Adrenal gland (tissue), 12 donors: Measurements from ENCODE around the gene ADAM19. TPM values are rescaled to one million over a fixed set of nuclear protein-coding genes. Genes with fewer than 3 reads are reported as not detected.

Experiments used
- DNase-seq, 7 donors: peaks; one replicate each; pipeline ENCODE4 v3.0.0-alpha.2; 2019 to 2020
- H3K27ac ChIP-seq, 5 donors: fragments of 200-600 bp; sonication (generic) in 4 of 5; 1 replicate in 3 of 5; 2 replicates in 2 of 5; pipeline versions ENCODE4 v1.5.1 to v1.8.0; 2016 to 2020; ENCODE audit warnings: mild to moderate bottlenecking in 1 of 5
- H3K27me3 ChIP-seq: fragments of 200-600 bp; 2 replicates; pipeline ENCODE4 v1.8.0; 2021
- H3K36me3 ChIP-seq, 2 donors: fragments of 200-600 bp; replicated peaks in 1 of 2; 1 replicate in 1 of 2; 2 replicates in 1 of 2; pipeline versions ENCODE4 v1.5.1 to v1.8.0; 2018 to 2022
- H3K4me1 ChIP-seq, 2 donors: fragments of 200-600 bp; replicated peaks in 1 of 2; 1 replicate in 1 of 2; 2 replicates in 1 of 2; pipeline versions ENCODE4 v1.5.1 to v1.8.0; 2018 to 2021
- H3K4me3 ChIP-seq, 4 donors: fragments of 200-600 bp; sonication (generic) in 3 of 4; one replicate each; pipeline ENCODE4 v1.5.1; 2016 to 2018
- H3K9me3 ChIP-seq, 3 donors: fragments of 200-600 bp; sonication (generic) in 1 of 3; replicated peaks in 1 of 3; 1 replicate in 2 of 3; 2 replicates in 1 of 3; pipeline versions ENCODE4 v1.5.1 to v1.8.0; 2016 to 2021
- CTCF ChIP-seq, 6 experiments: fragments of 450-650 bp in 4 of 6; fragments of 200-600 bp in 2 of 6; sonication (generic) in 1 of 6; IDR thresholded peaks; 1 replicate in 5 of 6; 2 replicates in 1 of 6; pipeline versions ENCODE4 v1.5.1 to v1.8.0; 2016 to 2021; ENCODE audit warnings: antibody characterized with exemption in 6 of 6, mild to moderate bottlenecking in 2 of 6, moderate library complexity in 1 of 6
- POLR2A ChIP-seq, 2 donors: fragments of 450-650 bp; IDR thresholded peaks; one replicate each; pipeline ENCODE4 v1.6.1; 2017; ENCODE audit warnings: antibody characterized with exemption in 2 of 2, mild to moderate bottlenecking in 2 of 2, moderate library complexity in 1 of 2
- WGBS, 4 donors: extraction: QIAGEN DNeasy Blood & Tissue Kit in 2 of 4; methylation state at CpG; one replicate each; pipeline versions ENCODE4 v1.1.5 to v1.1.7; 2013 to 2017; 5-methylcytosine and 5-hydroxymethylcytosine counted together
- intact Hi-C, 2 donors: fragments of 100-400 bp; cut with DNase I; formaldehyde crosslinking; loops; one replicate each; pipeline versions ENCODE4 v1.14.1 to v1.15.0; 2022 to 2023
- polyA plus RNA-seq, 3 donors: library from polyadenylated mRNA; stranded (reverse); fragments of 200-250 nt in 2 of 3; fragments of 350-450 nt in 1 of 3; fragmentation: Illumina TruSeq in 1 of 3; extraction: RNeasy Lipid Tissue Mini Kit (QIAGEN cat#74804) in 1 of 3; gene quantifications; one replicate each; pipeline ENCODE4 v1.2.3, GENCODE V29; 2013 to 2014
- total RNA-seq, 9 donors: library from RNA; depleted of rRNA in 4 of 9; stranded (reverse); fragments of >200 nt in 4 of 9; fragments of 120-200 nt in 1 of 9; fragmentation: NEBNext Ultra II Directional in 1 of 9; extraction: Animal tissue kit (Norgen Biotek cat#: 25700) in 1 of 9; gene quantifications; one replicate each; pipeline versions ENCODE4 v1.1.0 to v1.2.4, GENCODE V29; 2013 to 2023
- donor health status: healthy with polysubstance abuse.
- donor health status: Bipolar disorder and iron deficiency.
- donor health status: DM: yes; HTN: yes; CAD: no.
- donor health status: DM: no; HTN: no; CAD: no.
- donor health status: DM: no; HTN: no; CAD: no.
- donor health status: DM: yes; HTN: yes; CAD: no.

The ADAM19 gene
- total and polyA plus RNA-seq, 12 donors, result 2.2 to 15.1 (median 4.7) TPM

- H3K27ac ChIP-seq, result no peak overlapping the region
- no peak overlapping the region for H3K4me3 ChIP-seq
- intact Hi-C loops, result no loop called here
- no peaks in the 10 kb centered on the region for H3K9me3 ChIP-seq
- peak in 6 of 7 donors; percentile 43 to 66 (median 50) for DNase-seq
- 32 to 46% (median 38%) methylated on average over 4 of the region's 4 CpGs for WGBS, 4 donors
- peaks cover 10% of the 10 kb centered on the region for H3K27me3 ChIP-seq
- peaks cover 5 to 22% of the 10 kb centered on the region in 2 donors for H3K4me1 ChIP-seq
- H3K36me3 ChIP-seq, result no peaks in the 10 kb centered on the region
- TF ChIP-seq POLR2A (IDR thresholded peaks at IDR 0.05), result no peak
- TF ChIP-seq CTCF (IDR thresholded peaks at IDR 0.05), result no peak
Observed at GRCh38 chr5:157464519-157465171, 110.9 kb downstream of the ADAM19 start.

- no peaks in the 10 kb centered on the region for H3K36me3 ChIP-seq
- H3K4me3 ChIP-seq, result no peak overlapping the region
- H3K4me1 ChIP-seq, result peaks cover 5 to 22% of the 10 kb centered on the region in 2 donors
- peaks cover 11% of the 10 kb centered on the region for H3K27me3 ChIP-seq
- no peak overlapping the region for H3K27ac ChIP-seq
- DNase-seq, result peak in 1 of 7 donors; percentile 19
- no peaks in the 10 kb centered on the region for H3K9me3 ChIP-seq
- TF ChIP-seq CTCF (IDR thresholded peaks at IDR 0.05) (no peak), POLR2A (IDR thresholded peaks at IDR 0.05) (no peak)
- 65 to 73% (median 67%) methylated on average over 9 of the region's 9 CpGs for WGBS, 4 donors
- intact Hi-C loops, result no loop called here
Observed at GRCh38 chr5:157463621-157464518, 111.7 kb downstream of the ADAM19 start.

GRCh38 chr5:157463081-157463480, 112.5 kb downstream of the ADAM19 start:
- 80 to 95% (median 92%) methylated on average over 3 to 8 of the region's 8 CpGs for WGBS, 4 donors
- H3K4me3 ChIP-seq, result no peak overlapping the region
- TF ChIP-seq POLR2A (IDR thresholded peaks at IDR 0.05) (no peak), CTCF (IDR thresholded peaks at IDR 0.05) (no peak)
- H3K27ac ChIP-seq, result no peak overlapping the region
- no peaks in the 10 kb centered on the region for H3K36me3 ChIP-seq
- no peak for DNase-seq
- H3K4me1 ChIP-seq, result peaks cover 5 to 22% of the 10 kb centered on the region in 2 donors
- intact Hi-C loops, result no loop called here
- H3K27me3 ChIP-seq, result peaks cover 11% of the 10 kb centered on the region
- no peaks in the 10 kb centered on the region for H3K9me3 ChIP-seq
